NB4 (cell line): ENCODE data around the gene GRIN2A.

Experiments used
- POLR2A ChIP-seq: IDR thresholded peaks from 2 replicates; pipeline ENCODE4 v1.6.1; 2011; ENCODE audit warnings: mild to moderate bottlenecking; ENCODE audit not compliant: insufficient read length; ENCODE audit errors: extremely low read depth
- TF ChIP-seq, protein P1 (sequence below): IDR thresholded peaks from one replicate; pipeline ENCODE4 v1.5.1; 2012; ENCODE audit warnings: low read depth, low read length

DNA sequence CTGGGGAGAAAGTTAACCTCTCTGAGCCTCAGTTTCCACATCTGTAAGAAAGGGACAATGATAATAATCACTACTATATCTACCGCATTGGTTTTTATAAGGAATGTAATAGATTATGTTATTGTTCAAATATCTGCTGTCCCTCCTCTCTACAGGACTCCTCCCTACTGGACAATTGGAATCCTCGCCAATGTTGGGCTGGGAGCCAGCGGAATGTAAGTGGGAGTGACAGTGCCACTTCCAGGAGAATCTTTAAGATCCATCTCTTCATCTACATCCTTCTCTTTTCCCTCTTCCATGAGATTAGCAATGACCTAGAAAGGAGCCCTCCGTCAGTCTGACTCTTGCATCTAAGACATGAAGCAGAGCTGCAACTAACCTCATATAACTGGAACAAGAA lies 95.1 kb downstream of the GRIN2A start:
- TF ChIP-seq, protein P1, sequence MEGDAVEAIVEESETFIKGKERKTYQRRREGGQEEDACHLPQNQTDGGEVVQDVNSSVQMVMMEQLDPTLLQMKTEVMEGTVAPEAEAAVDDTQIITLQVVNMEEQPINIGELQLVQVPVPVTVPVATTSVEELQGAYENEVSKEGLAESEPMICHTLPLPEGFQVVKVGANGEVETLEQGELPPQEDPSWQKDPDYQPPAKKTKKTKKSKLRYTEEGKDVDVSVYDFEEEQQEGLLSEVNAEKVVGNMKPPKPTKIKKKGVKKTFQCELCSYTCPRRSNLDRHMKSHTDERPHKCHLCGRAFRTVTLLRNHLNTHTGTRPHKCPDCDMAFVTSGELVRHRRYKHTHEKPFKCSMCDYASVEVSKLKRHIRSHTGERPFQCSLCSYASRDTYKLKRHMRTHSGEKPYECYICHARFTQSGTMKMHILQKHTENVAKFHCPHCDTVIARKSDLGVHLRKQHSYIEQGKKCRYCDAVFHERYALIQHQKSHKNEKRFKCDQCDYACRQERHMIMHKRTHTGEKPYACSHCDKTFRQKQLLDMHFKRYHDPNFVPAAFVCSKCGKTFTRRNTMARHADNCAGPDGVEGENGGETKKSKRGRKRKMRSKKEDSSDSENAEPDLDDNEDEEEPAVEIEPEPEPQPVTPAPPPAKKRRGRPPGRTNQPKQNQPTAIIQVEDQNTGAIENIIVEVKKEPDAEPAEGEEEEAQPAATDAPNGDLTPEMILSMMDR, result no peak
- no peak for TF ChIP-seq POLR2A
